Fibroblast of villous mesenchyme (primary cell): ENCODE data around the gene C1orf159. TPM values are rescaled to one million over a fixed set of nuclear protein-coding genes. Genes with fewer than 3 reads are reported as not detected.

Experiments
- DNase-seq: peaks from one replicate; pipeline ENCODE4 v3.0.0-alpha.2; 2010; ENCODE audit warnings: low read depth
- H3K4me3 ChIP-seq: 2 replicates; pipeline ENCODE4 v1.5.1; 2011; ENCODE audit warnings: low read depth, mild to moderate bottlenecking, low read length
- CTCF ChIP-seq: IDR thresholded peaks from 2 replicates; pipeline ENCODE4 v1.5.1; 2012; ENCODE audit warnings: low read depth, mild to moderate bottlenecking, low read length; ENCODE audit not compliant: insufficient read depth
- total RNA-seq: library from RNA; depleted of rRNA; stranded (reverse); fragments of >200 nt; gene quantifications from 2 replicates; pipeline ENCODE4 v1.2.3, GENCODE V29; 2012

C1orf159 gene
- total RNA-seq, 1 donor, result 6.5 TPM

GRCh38 chr1:1089731-1090423, 26.0 kb downstream of the C1orf159 start:
- no peak for TF ChIP-seq CTCF
- DNase-seq, result no peak
- no peak overlapping the region for H3K4me3 ChIP-seq

GRCh38 chr1:1088801-1089680, 26.8 kb downstream of the C1orf159 start:
- no peak for DNase-seq
- no peak overlapping the region for H3K4me3 ChIP-seq
- TF ChIP-seq CTCF, result no peak

DNA sequence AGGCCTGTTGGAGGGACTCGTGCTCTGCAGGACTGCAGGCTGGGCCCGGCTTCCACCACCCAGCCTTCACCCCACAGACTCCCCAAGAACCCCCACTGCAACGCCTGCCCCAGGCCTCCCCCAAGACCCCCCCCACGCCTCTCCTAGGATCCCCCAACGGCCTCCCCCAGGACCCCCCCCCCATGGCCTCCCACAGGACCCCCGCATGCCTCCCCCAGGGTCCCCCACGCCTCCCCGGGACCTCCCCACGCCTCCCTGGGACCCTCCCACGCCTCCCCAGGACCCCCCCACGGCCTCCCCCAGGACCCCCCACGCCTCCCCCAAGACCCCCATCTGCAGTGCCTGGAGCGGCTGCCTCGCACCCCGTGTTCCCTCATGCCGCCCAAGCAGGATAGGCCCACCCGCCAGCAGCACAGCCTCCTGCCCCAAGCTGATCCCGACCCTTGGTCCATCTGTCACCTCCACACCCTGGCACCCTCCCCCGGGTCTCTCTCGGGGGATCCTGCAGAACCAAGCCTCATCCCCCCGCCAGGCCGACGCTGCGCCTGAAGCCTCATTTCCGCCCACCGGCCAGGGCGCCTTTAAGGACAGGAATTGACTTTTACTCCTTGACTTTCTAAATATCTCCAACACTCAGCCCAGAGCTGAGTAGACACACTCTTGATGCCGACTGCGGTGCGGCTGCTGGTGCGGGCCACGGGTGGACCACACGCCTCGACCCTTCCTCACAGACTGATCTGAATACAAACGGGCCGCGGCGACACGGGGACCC, 27.7 kb downstream of the C1orf159 start:
- no peak for DNase-seq
- TF ChIP-seq CTCF, result no peak
- H3K4me3 ChIP-seq, result no peak overlapping the region

GRCh38 chr1:1087351-1088028, 28.4 kb downstream of the C1orf159 start:
- no peak overlapping the region for H3K4me3 ChIP-seq
- no peak for DNase-seq
- no peak for TF ChIP-seq CTCF

DNA sequence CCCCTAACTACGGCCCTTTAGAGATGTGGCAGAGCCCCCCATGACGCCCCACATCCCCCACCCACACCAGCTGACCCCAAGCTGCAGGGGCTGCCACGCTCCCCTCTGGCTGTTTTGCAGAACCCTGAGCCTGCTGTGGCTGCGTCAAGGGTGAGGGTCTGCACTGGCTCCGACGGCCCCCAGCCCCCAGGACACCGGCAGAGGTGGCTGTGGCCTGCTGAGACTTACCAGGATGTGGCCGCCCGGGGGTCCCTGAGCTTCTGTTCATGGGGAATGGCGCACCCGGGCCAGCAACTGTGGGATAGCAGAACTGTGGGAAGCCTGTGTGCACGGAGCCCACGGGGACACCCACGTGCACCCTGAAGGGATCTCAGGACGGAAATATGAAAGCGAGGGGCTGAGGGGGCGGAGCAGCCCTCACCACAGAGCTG, 29.0 kb downstream of the C1orf159 start:
- no peak for TF ChIP-seq CTCF
- no peak for DNase-seq
- no peak overlapping the region for H3K4me3 ChIP-seq
